NCI-H748 treated with DMSO at 0.1 percent for 48 hours (cell line): Measurements from ENCODE around the gene SHROOM1.

Source experiments
- DNase-seq: peaks from one replicate; lab custom pipeline; 2025; lab: John Stamatoyannopoulos, UW

The SHROOM1 gene

GRCh38 chr5:132850066-132850465, 19.6 kb upstream of the SHROOM1 start:
- DNase-seq = no peak

GRCh38 chr5:132849347-132849746, 18.9 kb upstream of the SHROOM1 start:
- no peak for DNase-seq

GRCh38 chr5:132848270-132848669, 17.8 kb upstream of the SHROOM1 start:
- no peak for DNase-seq

GRCh38 chr5:132841305-132841704, 10.9 kb upstream of the SHROOM1 start:
- no peak for DNase-seq

GRCh38 chr5:132840896-132841295, 10.4 kb upstream of the SHROOM1 start:
- DNase-seq = no peak

DNA sequence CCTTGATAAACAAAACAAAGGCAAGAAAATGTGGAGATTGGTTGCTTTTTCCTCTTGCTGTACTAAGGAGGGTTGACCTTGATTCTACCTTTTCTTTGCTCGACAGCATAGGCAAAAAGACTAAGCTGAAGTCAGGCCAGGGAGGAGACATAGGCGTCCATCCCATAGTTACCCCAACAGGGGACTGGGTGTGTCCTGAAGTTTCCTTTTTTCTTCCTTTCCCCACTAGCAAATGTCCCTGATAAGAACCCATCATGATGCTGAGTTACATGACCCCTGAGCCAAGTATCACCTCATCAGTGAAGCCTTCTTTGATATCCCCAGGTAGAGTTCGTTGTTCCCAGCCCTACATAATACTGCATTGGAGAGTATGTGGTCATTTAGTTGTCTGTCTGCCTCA, 9.9 kb upstream of the SHROOM1 start:
- DNase-seq = no peak

GRCh38 chr5:132839426-132840301, 9.2 kb upstream of the SHROOM1 start:
- no peak for DNase-seq

- DNase-seq = no peak
These were observed 8.3 kb upstream of the SHROOM1 start for GRCh38 chr5:132838516-132839282.

- DNase-seq = no peak
These were observed 7.4 kb upstream of the SHROOM1 start for GRCh38 chr5:132837868-132838267.

DNA sequence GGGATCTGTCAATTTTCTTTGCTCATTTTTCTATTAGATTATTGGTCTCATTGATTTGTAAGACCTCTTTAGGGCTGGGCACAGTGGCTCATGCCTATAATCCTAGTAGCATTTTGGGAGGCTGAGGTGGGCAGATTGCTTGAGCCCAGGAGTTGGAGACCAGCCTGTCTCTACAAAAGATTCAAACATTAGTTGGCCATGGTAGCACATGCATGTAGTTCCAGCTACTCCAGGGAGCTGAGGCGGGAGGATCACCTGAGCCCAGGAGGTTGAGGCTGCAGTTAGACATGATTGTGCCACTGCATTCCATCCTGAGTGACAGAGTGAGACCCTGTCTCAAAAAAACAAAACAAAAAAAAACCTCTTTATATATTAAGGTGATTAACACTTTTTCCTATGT, 6.4 kb upstream of the SHROOM1 start:
- no peak for DNase-seq

GRCh38 chr5:132834057-132834456, 3.6 kb upstream of the SHROOM1 start:
- no peak for DNase-seq

- DNase-seq = no peak
These were observed 2.2 kb upstream of the SHROOM1 start for GRCh38 chr5:132832612-132833011.

DNA sequence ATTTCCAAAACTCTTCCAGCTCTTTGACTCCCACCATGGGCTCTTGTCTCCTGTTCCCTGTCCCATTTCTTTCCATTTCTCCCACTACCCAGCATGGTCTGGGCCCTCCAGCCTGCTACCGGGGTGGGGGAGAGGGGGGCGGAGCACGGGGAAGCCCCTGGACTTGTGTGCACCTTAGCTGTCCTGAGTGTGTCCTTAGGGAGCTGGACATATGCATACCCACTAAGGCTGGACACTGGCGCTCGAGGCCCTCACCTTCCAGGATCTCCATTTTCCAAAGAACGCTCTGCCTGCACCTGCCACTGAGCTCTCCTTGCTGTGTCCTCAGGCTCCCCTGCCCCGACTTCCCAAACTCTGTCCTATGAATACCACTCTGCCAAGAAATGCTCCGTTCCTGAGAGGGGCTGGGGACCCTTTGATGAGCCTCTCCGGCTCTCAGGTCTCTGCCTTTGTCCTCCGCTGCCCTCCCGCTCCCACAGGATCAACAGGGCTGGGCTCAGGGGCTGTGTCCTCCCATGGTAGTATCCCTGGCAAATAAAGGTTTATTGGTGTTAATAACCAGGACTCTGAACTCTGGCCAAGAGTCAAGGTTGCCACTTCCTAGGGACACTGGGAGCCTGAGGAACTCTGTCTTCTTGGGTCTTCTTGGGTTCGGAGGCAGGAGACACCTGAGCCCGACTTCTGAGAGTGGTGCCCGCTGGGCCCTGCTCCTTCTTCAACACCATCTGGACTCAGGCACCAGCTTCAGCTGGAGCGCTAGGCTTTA, 831 bp upstream of the SHROOM1 start:
- no peak for DNase-seq

GRCh38 chr5:132829742-132830435, 558 bp downstream of the SHROOM1 start:
- DNase-seq = peak; percentile 51

GRCh38 chr5:132828846-132829494, 1.5 kb downstream of the SHROOM1 start:
- no peak for DNase-seq

DNA sequence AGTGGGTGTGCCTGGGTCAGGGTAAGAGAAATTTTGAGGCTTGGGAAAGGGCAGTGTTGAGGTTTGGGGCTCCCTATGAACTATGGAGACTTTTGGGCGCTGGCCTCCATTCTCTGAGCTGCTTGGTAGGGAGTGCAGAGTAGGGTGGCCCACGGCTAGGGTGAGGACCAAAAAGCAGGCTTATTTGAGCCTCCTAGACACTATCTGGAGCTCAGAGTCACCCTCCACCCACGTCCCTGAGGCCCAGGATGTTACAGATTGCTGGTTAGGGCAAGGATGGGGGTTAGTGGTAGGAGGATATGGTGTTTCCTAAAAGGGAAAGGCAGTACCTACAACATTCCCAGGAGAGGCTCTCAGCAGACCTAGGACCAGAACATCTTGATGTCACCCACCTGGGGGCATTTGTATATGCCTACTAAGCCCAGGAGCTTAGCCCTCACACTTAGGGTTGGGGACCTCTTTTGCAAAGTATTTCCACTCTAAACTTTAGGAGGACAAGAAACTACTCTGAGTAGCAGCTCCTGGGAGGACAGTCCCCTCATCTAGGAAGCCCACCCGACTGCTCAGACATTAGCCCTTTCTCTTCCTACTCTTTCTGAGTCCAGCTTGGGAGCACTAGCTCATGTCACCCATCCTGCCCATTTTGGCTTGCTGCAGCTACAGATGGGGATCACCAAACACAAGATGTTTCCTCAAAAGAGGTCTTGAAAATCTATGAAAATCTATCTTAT, 2.3 kb downstream of the SHROOM1 start:
- no peak for DNase-seq

- no peak for DNase-seq
These were observed 3.9 kb downstream of the SHROOM1 start for GRCh38 chr5:132826424-132827082.

DNA sequence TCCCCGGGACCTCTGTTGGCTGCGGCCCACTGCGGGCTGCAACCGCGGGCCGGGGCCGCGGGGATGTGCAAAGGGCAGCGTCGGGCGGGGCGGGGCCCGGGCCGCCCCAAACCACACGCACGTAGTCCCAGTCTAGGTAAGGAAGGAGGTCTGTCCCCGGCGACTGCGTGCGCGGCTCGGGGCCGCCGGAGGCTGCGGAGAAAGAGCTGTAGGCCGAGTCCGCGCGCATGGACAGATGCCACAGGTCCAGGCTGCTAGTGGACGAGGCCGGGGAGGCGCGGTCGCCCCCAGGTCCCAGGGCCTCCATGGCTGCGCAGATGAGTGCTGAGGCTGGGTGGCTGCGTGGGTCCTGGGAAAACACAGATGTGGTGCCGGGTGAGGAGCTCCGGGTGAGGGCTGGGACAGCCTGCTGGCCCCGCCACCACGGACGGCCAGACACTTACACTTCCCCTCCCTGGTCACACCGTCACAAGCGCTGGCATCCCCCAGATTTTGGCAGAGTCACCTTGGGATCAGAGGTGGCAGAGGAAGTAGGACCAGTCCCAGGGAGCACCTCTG, 4.5 kb downstream of the SHROOM1 start:
- DNase-seq = no peak

DNA sequence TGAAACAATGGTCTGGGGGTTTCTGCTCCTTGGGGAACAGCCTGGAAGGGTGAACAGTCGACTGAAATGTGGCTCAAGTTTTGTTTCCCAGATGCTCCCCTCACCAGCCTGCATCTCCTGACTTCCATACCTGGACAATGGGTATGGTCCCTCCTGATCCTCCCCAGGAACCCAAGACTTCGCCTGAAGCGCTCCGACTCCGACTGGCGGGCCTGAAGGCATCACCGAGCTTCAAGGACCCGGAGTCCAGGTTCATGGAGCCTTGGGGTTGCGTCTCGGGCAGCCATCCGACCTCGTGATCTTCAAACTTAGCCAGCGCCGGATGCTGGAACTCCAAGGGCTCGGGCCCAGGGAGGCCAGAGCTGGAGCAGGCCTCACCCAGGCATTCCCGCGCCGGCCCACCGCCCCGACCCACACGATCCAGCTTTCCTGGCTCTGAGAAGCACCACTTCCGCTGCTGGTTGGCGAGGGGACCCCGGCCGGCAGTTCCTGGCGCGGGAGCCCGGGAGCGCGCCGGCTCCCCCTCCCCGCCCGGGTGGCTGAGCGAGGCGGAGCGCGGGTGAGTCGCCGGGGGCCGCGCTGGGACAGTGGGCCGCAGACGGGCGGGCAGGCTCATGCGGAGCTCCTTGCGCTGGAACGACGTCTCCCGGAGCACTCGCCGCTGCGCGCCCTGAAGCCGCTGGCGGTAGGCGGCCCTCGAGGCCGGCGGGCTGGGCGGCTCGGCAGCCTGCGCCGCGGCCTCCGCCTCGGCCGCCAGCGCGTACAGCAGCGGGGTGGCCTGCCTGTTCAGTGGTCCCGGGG, 5.2 kb downstream of the SHROOM1 start:
- no peak for DNase-seq
